Keratinocyte (primary cell): ENCODE measurements around the gene SLC8A1. TPM values are rescaled to one million over a fixed set of nuclear protein-coding genes. Genes with fewer than 3 reads are reported as not detected.

Source experiments
- DNase-seq: peaks from one replicate; pipeline ENCODE4 v3.0.0-alpha.2; 2011; ENCODE audit warnings: low read depth, missing footprints, low spot score
- FAIRE-seq: peaks from 2 replicates; lab custom pipeline; 2011; peaks lifted over from hg19 to GRCh38; lab: Jason Lieb, UNC
- H2AFZ ChIP-seq: 2 replicates; pipeline ENCODE4 v1.6.0; 2012; ENCODE audit warnings: low read length, control low read depth, inconsistent platforms; ENCODE audit not compliant: control insufficient read depth
- H3K27ac ChIP-seq: 2 replicates; pipeline ENCODE4 v1.5.1; 2011; ENCODE audit warnings: low read length; ENCODE audit not compliant: control insufficient read depth, insufficient read depth
- H3K27me3 ChIP-seq: 3 replicates; pipeline ENCODE4 v1.6.0; 2011; ENCODE audit warnings: low read length; ENCODE audit not compliant: control insufficient read depth, insufficient read depth; ENCODE audit errors: extremely low read depth
- H3K36me3 ChIP-seq, 2 experiments: 2 replicates in 1 of 2; 3 replicates in 1 of 2; pipeline ENCODE4 v1.5.1; 2011; ENCODE audit warnings: low read length in 2 of 2, mild to moderate bottlenecking in 1 of 2; ENCODE audit not compliant: control insufficient read depth in 2 of 2, insufficient read depth in 2 of 2; ENCODE audit errors: extremely low read depth in 1 of 2
- H3K4me1 ChIP-seq: 3 replicates; pipeline ENCODE4 v1.5.1; 2011; ENCODE audit warnings: low read length; ENCODE audit not compliant: control insufficient read depth, insufficient read depth; ENCODE audit errors: extremely low read depth
- H3K4me2 ChIP-seq: 3 replicates; pipeline ENCODE4 v1.6.0; 2011; ENCODE audit warnings: low read depth, low read length; ENCODE audit not compliant: control insufficient read depth, insufficient read depth; ENCODE audit errors: extremely low read depth
- H3K4me3 ChIP-seq, 3 experiments: fragments of 200-600 bp in 1 of 3; sonication (generic) in 1 of 3; 2 replicates in 2 of 3; 3 replicates in 1 of 3; pipeline ENCODE4 v1.5.1; 2011 to 2016; ENCODE audit warnings: low read length in 3 of 3, mild to moderate bottlenecking in 3 of 3, control low read depth in 2 of 3, inconsistent platforms in 1 of 3, low read depth in 1 of 3, mixed read lengths in 1 of 3, mixed run types in 1 of 3, moderate library complexity in 1 of 3; ENCODE audit not compliant: control insufficient read depth in 2 of 3, insufficient read depth in 2 of 3; ENCODE audit errors: extremely low read depth in 1 of 3
- H3K79me2 ChIP-seq: 2 replicates; pipeline ENCODE4 v1.6.0; 2012; ENCODE audit warnings: low read length; ENCODE audit not compliant: control insufficient read depth, insufficient read depth
- H3K9ac ChIP-seq: 3 replicates; pipeline ENCODE4 v1.6.0; 2011; ENCODE audit warnings: low read length; ENCODE audit not compliant: control insufficient read depth, insufficient read depth; ENCODE audit errors: extremely low read depth
- H3K9me1 ChIP-seq: 3 replicates; pipeline ENCODE4 v1.6.0; 2011; ENCODE audit warnings: low read length; ENCODE audit not compliant: control insufficient read depth, insufficient read depth; ENCODE audit errors: extremely low read depth
- H3K9me3 ChIP-seq: 2 replicates; pipeline ENCODE4 v1.5.1; 2012; ENCODE audit warnings: low read depth, low read length; ENCODE audit not compliant: control insufficient read depth
- H4K20me1 ChIP-seq: 3 replicates; pipeline ENCODE4 v1.6.0; 2011; ENCODE audit warnings: low read length; ENCODE audit not compliant: control insufficient read depth, insufficient read depth; ENCODE audit errors: extremely low read depth
- CTCF ChIP-seq, 3 experiments: IDR thresholded peaks in 1 of 3; conservative IDR thresholded peaks in 1 of 3; optimal IDR thresholded peaks in 1 of 3; 2 replicates in 2 of 3; 3 replicates in 1 of 3; pipeline versions ENCODE3 to v1.5.1; 2011; ENCODE audit warnings: low read length in 3 of 3, mild to moderate bottlenecking in 3 of 3, moderate library complexity in 2 of 3, control low read depth in 1 of 3, inconsistent platforms in 1 of 3; ENCODE audit not compliant: insufficient read depth in 2 of 3; ENCODE audit errors: extremely low read depth in 1 of 3
- EZH2 ChIP-seq: IDR thresholded peaks from one replicate; pipeline ENCODE4 v1.6.1; 2012; ENCODE audit warnings: inconsistent platforms, mild to moderate bottlenecking, low read length, moderate library complexity
- dilution Hi-C: fragments of 300-500 bp; cut with MboI; formaldehyde crosslinking; loops from one replicate; pipeline ENCODE4 v1.7.0; 2020; ENCODE audit warnings: low sequenced_read_pairs; ENCODE audit not compliant: extremely low pct_ligation_motif_present
- polyA plus RNA-seq, 5 experiments: library from polyadenylated mRNA; depleted of rRNA in 3 of 5; stranded (reverse) in 3 of 5; stranded (forward) in 1 of 5; unstranded in 1 of 5; fragments of >200 nt; gene quantifications; 1 replicate in 1 of 5; 2 replicates in 3 of 5; 3 replicates in 1 of 5; pipeline versions ENCODE4 v1.2.1 to v1.2.3, GENCODE V29; 2011 to 2012; ENCODE audit warnings: missing spikeins in 2 of 5, low read depth in 1 of 5, low replicate concordance in 1 of 5

The SLC8A1 gene
- polyA plus RNA-seq, 1 donor (not counting 4 experiments of a cell fraction or from before 2014, with no cell fraction given) = 2.7 TPM

GRCh38 chr2:40161986-40162385 lies 289.9 kb downstream of the SLC8A1 start:
- H3K79me2 ChIP-seq = no peaks in the 10 kb centered on the region
- H3K27ac ChIP-seq = no peak overlapping the region
- DNase-seq = no peak
- dilution Hi-C loops = no loop called here
- H3K4me3 ChIP-seq = no peak overlapping the region
- no peaks in the 10 kb centered on the region for H3K27me3 ChIP-seq
- no peak overlapping the region for H3K4me2 ChIP-seq
- no peak for FAIRE-seq
- no peaks in the 10 kb centered on the region for H3K9me3 ChIP-seq
- H4K20me1 ChIP-seq = no peaks in the 10 kb centered on the region
- no peak overlapping the region for H2AFZ ChIP-seq
- no peaks in the 10 kb centered on the region for H3K4me1 ChIP-seq
- TF ChIP-seq CTCF (optimal IDR thresholded peaks at IDR 0.05 in 1 of 3, IDR thresholded peaks at IDR 0.05 in 1 of 3, conservative IDR thresholded peaks at IDR 0.05 in 1 of 3; ENCODE audit: extremely low read depth in 1 of 3, insufficient read depth in 2 of 3, low read length in 3 of 3) = no peak
- no peak for TF ChIP-seq EZH2
- no peaks in the 10 kb centered on the region for H3K9me1 ChIP-seq
- no peak overlapping the region for H3K9ac ChIP-seq
- H3K36me3 ChIP-seq = no peaks in the 10 kb centered on the region

DNA sequence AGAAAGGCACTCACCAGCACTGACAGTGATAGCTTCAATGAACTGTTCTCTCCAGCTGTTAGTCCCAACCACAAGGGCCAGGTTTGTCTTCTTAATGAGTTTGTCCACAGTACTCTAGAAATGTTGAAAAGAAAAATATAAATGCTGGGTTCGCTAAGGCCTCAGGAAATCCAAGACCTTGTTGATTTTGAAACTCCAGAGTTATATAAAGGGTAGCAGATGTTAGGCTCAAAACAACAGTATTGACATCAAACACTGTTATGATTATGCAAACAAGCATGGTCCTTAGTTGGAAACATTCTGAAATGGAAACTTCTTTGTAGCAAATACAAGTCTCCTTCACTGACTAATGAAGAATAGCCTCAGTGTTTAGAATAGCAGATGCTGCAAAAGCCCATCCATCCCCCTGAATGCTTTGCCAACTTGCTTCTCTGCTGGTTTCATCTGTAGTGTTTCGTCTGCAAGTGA lies 291.1 kb downstream of the SLC8A1 start:
- no peak overlapping the region for H3K4me2 ChIP-seq
- TF ChIP-seq EZH2 (no peak), CTCF (optimal IDR thresholded peaks at IDR 0.05 in 1 of 3, IDR thresholded peaks at IDR 0.05 in 1 of 3, conservative IDR thresholded peaks at IDR 0.05 in 1 of 3; ENCODE audit: extremely low read depth in 1 of 3, insufficient read depth in 2 of 3, low read length in 3 of 3) (no peak)
- H3K4me1 ChIP-seq = no peaks in the 10 kb centered on the region
- no peak overlapping the region for H3K4me3 ChIP-seq
- no peak overlapping the region for H3K9ac ChIP-seq
- no peaks in the 10 kb centered on the region for H3K36me3 ChIP-seq
- no peaks in the 10 kb centered on the region for H3K27me3 ChIP-seq
- H2AFZ ChIP-seq = no peak overlapping the region
- no peak for FAIRE-seq
- dilution Hi-C loops = no loop called here
- no peaks in the 10 kb centered on the region for H3K9me3 ChIP-seq
- no peak overlapping the region for H3K27ac ChIP-seq
- no peaks in the 10 kb centered on the region for H3K9me1 ChIP-seq
- H4K20me1 ChIP-seq = no peaks in the 10 kb centered on the region
- H3K79me2 ChIP-seq = no peaks in the 10 kb centered on the region
- DNase-seq = no peak
